Heart left ventricle (tissue), 16 donors: ENCODE results near the gene MID2. TPM values are rescaled to one million over a fixed set of nuclear protein-coding genes. Genes with fewer than 3 reads are reported as not detected.

Experiments
- ATAC-seq, 4 donors: fragments of 200-7000 bp; cut with Tn5 transposase; one replicate each; pipeline ENCODE4 v1.9.1; 2020 to 2022; ENCODE audit warnings: moderate library complexity in 4 of 4, mild to moderate bottlenecking in 3 of 4, moderate number of reproducible peaks in 1 of 4
- DNase-seq, 5 donors: peaks; one replicate each; pipeline ENCODE4 v3.0.0-alpha.2; 2020
- H3K27ac ChIP-seq, 12 donors: fragments of 200-600 bp; sonication (generic) in 4 of 12; one replicate each; pipeline versions ENCODE4 v1.5.0 to v1.8.0; 2016 to 2022; ENCODE audit warnings: mild to moderate bottlenecking in 2 of 12
- H3K27me3 ChIP-seq, 9 donors: fragments of 200-600 bp; sonication (generic) in 2 of 9; one replicate each; pipeline versions ENCODE4 v1.5.1 to v1.8.0; 2016 to 2022; ENCODE audit warnings: mild to moderate bottlenecking in 3 of 9
- H3K36me3 ChIP-seq, 9 donors: fragments of 200-600 bp; sonication (generic) in 2 of 9; one replicate each; pipeline versions ENCODE4 v1.5.0 to v1.8.0; 2018 to 2022; ENCODE audit warnings: mild to moderate bottlenecking in 2 of 9
- H3K4me1 ChIP-seq, 12 donors: fragments of 200-600 bp; sonication (generic) in 4 of 12; one replicate each; pipeline versions ENCODE4 v1.5.0 to v1.8.0; 2016 to 2022; ENCODE audit warnings: mild to moderate bottlenecking in 3 of 12
- H3K4me3 ChIP-seq, 12 donors: fragments of 200-600 bp; sonication (generic) in 4 of 12; one replicate each; pipeline versions ENCODE4 v1.5.0 to v1.8.0; 2017 to 2022; ENCODE audit warnings: mild to moderate bottlenecking in 9 of 12, moderate library complexity in 4 of 12
- H3K9me3 ChIP-seq, 12 donors: fragments of 200-600 bp; sonication (generic) in 4 of 12; one replicate each; pipeline versions ENCODE4 v1.5.0 to v1.8.0; 2016 to 2022; ENCODE audit warnings: mild to moderate bottlenecking in 1 of 12
- POLR2A ChIP-seq, 2 donors: fragments of 450-650 bp; IDR thresholded peaks; one replicate each; pipeline ENCODE4 v1.6.1; 2017; ENCODE audit warnings: antibody characterized with exemption in 2 of 2, mild to moderate bottlenecking in 2 of 2, moderate library complexity in 2 of 2
- WGBS, 4 donors: extraction: QIAGEN DNeasy Blood & Tissue Kit in 2 of 4; methylation state at CpG; one replicate each; pipeline versions ENCODE4 v1.1.5 to v1.1.7; 2013 to 2018; 5-methylcytosine and 5-hydroxymethylcytosine counted together
- intact Hi-C, 10 donors: fragments of 100-400 bp; cut with DNase I; formaldehyde crosslinking; loops; one replicate each; pipeline versions ENCODE4 v1.11.1 to v1.14.2; 2022
- polyA plus RNA-seq, 2 donors: library from polyadenylated mRNA; stranded (reverse); fragments of 200-250 nt; gene quantifications; one replicate each; pipeline ENCODE4 v1.2.3, GENCODE V29; 2013
- total RNA-seq, 9 donors: library from RNA; depleted of rRNA in 2 of 9; stranded (reverse); fragments of >200 nt in 2 of 9; fragmentation: NEBNext Ultra II Directional in 3 of 9; extraction: Animal tissue kit (Norgen Biotek cat#: 25700) in 3 of 9; gene quantifications; one replicate each; pipeline versions ENCODE4 v1.1.0 to v1.2.4, GENCODE V29; 2016 to 2023
- TF ChIP-seq, protein P1 (sequence below), 12 donors: fragments of 200-600 bp; sonication (generic) in 4 of 12; IDR thresholded peaks; one replicate each; pipeline versions ENCODE4 v1.5.0 to v1.8.0; 2018 to 2022; ENCODE audit warnings: antibody characterized with exemption in 12 of 12, mild to moderate bottlenecking in 5 of 12
- donor health status: ischemic (EF 13 %, LVEDD 7.1; RV severe dilation, severe dysfunction).
- donor health status: healthy with polysubstance abuse.
- donor health status: DM: no; HTN: yes; CAD: no.
- donor health status: DM: no; HTN: no; CAD: no.
- donor health status: ischemic (EF 25% LVEDD 6.9; RV normal size, moderate dysfunction).
- donor health status: ischemic (EF 25% LVEDD 5.7; RV mildly dilated, moderate dysfunction).
- donor health status: healthy.
- donor health status: DM: yes; HTN: yes; CAD: no.
- donor health status: ischemic (EF 35%, LVEDD 5.7; RV mildly dilated, moderate dysfunction).
- donor health status: nonischemic (EF 11% LVEDD 7.7; RV severe dilation, severe dysfunction).
- donor health status: DM: yes; HTN: yes; CAD: no.
- donor health status: PGD.
- donor health status: ischemic (EF 29% LVEDD 5.4; RV normal size, mild dysfunction).
- donor health status: nonischemic (EF 23%, LVEDD 6.1; RV moderate dilation, normal function).

The MID2 gene
- total and polyA plus RNA-seq, 11 donors: 0.53 to 16.2 (median 4.2) TPM

DNA sequence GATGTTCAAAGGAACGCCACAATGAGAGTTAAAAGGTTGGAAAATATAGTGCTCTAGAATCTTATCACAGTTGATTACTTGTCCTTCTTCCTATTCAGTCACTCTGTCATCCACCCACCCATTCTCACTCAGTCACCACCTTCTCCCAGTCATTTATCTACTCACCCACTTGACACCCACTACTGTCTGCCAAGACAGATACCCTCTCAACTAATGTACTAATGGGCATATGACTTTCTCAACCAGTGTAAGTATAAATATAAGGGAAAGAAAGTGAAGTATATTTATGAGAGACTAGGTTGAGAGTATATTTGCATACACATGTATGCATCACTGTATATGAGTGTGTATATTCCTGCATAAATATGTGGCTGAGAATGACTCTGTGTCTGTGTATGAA is 20.0 kb downstream of the MID2 start:
- Histone ChIP-seq H3K27me3 (peaks cover 0 to 35% (median 0%) of the 10 kb centered on the region in 9 donors), H3K9me3 (no peaks in the 10 kb centered on the region), H3K36me3 (peaks cover 0 to 12% (median 0%) of the 10 kb centered on the region in 9 donors), H3K27ac (no peak overlapping the region), H3K4me1 (peaks cover 0 to 50% (median 8%) of the 10 kb centered on the region in 12 donors), H3K4me3 (no peak overlapping the region)
- ATAC-seq: peak; percentile 84 to 97 (median 90)
- no peak for DNase-seq
- TF ChIP-seq, protein P1, sequence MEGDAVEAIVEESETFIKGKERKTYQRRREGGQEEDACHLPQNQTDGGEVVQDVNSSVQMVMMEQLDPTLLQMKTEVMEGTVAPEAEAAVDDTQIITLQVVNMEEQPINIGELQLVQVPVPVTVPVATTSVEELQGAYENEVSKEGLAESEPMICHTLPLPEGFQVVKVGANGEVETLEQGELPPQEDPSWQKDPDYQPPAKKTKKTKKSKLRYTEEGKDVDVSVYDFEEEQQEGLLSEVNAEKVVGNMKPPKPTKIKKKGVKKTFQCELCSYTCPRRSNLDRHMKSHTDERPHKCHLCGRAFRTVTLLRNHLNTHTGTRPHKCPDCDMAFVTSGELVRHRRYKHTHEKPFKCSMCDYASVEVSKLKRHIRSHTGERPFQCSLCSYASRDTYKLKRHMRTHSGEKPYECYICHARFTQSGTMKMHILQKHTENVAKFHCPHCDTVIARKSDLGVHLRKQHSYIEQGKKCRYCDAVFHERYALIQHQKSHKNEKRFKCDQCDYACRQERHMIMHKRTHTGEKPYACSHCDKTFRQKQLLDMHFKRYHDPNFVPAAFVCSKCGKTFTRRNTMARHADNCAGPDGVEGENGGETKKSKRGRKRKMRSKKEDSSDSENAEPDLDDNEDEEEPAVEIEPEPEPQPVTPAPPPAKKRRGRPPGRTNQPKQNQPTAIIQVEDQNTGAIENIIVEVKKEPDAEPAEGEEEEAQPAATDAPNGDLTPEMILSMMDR (IDR thresholded peaks at IDR 0.05): no peak
- no peak for TF ChIP-seq POLR2A (IDR thresholded peaks at IDR 0.05)
- WGBS, 4 donors: 18 to 35% (median 26%) methylated on average over 1 of the region's 1 CpG
- intact Hi-C loops: no loop called here

DNA sequence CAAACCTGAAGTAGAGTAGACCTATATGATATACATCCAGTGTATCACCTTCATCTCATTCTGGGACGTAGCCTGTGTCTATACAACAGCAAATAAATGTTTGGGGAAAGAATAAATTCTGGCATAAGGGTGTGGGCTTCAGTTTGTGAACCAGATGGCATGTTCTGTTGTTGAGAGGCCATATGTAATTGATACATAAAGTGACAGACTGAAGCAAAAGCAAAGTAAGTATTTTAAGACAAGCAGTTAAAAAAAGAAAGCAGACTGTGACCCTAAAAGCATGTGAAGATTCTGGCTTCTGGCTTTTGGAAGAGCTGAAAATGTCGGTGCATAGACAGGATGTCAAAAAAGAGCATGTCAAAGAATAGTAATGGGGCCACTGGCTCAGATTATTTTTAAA is 22.9 kb downstream of the MID2 start:
- DNase-seq (no peak), ATAC-seq (no peak)
- H3K27me3 ChIP-seq: peaks cover 0 to 19% (median 0%) of the 10 kb centered on the region in 9 donors
- TF ChIP-seq, protein P1 (IDR thresholded peaks at IDR 0.05): no peak
- TF ChIP-seq POLR2A (IDR thresholded peaks at IDR 0.05): no peak
- H3K4me1 ChIP-seq: peaks cover 0 to 50% (median 8%) of the 10 kb centered on the region in 12 donors
- intact Hi-C loops: no loop called here
- H3K4me3 ChIP-seq: no peak overlapping the region
- H3K27ac ChIP-seq: no peak overlapping the region
- 50 to 74% (median 64%) methylated on average over 2 of the region's 2 CpGs for WGBS, 4 donors
- H3K9me3 ChIP-seq: no peaks in the 10 kb centered on the region
- no peaks in the 10 kb centered on the region for H3K36me3 ChIP-seq

DNA sequence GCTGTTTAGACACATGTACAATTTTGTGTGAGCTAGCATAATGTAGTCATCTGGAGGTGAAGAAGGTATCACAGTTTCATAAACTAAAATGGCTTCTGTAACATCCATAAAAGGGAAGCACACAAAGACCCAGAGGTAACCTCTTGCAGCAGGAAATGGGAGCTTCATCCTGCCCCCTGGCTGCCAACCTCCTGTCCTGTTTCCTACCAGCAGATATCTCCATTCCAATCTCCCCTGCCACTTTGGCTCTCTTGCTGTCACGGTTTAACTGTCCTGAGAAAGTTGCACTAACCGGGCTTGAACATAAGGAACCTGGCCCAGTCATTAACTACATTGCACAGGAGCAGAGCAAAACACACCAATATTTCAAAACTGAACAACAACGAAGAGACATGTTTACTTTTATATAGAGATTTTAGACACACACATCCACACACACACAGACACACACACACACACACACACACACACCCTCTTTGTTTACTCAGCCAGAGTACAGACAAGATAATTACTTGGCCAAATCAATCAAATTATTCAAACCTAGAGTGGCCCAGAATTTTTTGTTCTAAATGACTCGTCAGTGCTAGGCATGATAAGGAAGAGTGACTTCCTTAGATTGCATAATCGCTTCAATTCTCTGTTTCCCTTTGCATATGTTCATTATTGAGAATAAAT is 24.2 kb downstream of the MID2 start:
- Histone ChIP-seq H3K27ac (peak overlapping the region in 5 of 12 donors; percentile 8 to 52 (median 14)), H3K9me3 (no peaks in the 10 kb centered on the region), H3K4me3 (no peak overlapping the region), H3K4me1 (peaks cover 0 to 37% (median 2%) of the 10 kb centered on the region in 12 donors), H3K36me3 (peaks cover 0 to 1% (median 0%) of the 10 kb centered on the region in 9 donors), H3K27me3 (peaks cover 0 to 16% (median 0%) of the 10 kb centered on the region in 9 donors)
- 44 to 62% (median 53%) methylated on average over 5 of the region's 5 CpGs for WGBS, 4 donors
- peak in 2 of 4 donors; percentile 43 to 62 for ATAC-seq
- intact Hi-C loops: no loop called here
- no peak for DNase-seq
- TF ChIP-seq, protein P1 (IDR thresholded peaks at IDR 0.05): peak in 4 of 12 donors; percentile 10 to 17 (median 14)
- TF ChIP-seq POLR2A (IDR thresholded peaks at IDR 0.05): no peak

DNA sequence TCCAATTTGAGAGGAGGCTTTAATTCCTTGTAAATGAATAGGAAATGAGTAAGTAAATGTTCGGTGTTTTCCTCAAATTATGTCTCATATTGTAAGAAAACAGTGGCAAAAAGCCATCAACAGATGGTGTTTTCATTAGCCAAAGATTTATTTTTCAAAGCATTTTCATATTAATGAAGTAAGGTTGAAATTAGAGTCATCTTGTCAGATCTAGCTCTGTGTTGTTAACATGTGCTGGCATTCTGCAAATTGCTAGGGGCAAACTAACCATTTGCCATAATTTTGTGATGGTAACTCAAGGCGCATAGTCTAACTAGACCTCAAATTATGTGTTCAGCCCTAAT is 24.7 kb downstream of the MID2 start:
- H3K4me3 ChIP-seq: no peak overlapping the region
- peaks cover 0 to 17% (median 0%) of the 10 kb centered on the region in 9 donors for H3K27me3 ChIP-seq
- 59 to 80% (median 67%) methylated on average over 2 of the region's 2 CpGs for WGBS, 4 donors
- TF ChIP-seq, protein P1 (IDR thresholded peaks at IDR 0.05): no peak
- TF ChIP-seq POLR2A (IDR thresholded peaks at IDR 0.05): no peak
- H3K4me1 ChIP-seq: peaks cover 0 to 33% (median 0%) of the 10 kb centered on the region in 12 donors
- ATAC-seq: no peak
- H3K36me3 ChIP-seq: peaks cover 0 to 6% (median 0%) of the 10 kb centered on the region in 9 donors
- no peak for DNase-seq
- no peaks in the 10 kb centered on the region for H3K9me3 ChIP-seq
- no peak overlapping the region for H3K27ac ChIP-seq
- intact Hi-C loops: no loop called here
